GM23248 (cell line): Measurements from ENCODE around the gene MFSD6. TPM values are rescaled to one million over a fixed set of nuclear protein-coding genes. Genes with fewer than 3 reads are reported as not detected.

Experiments
- DNase-seq: peaks from one replicate; pipeline ENCODE4 v3.0.0-alpha.2; 2015
- H2AFZ ChIP-seq: fragments of 200-600 bp; sonication (generic); 2 replicates; pipeline ENCODE4 v1.6.1; 2016; ENCODE audit warnings: antibody characterized with exemption
- H3F3A ChIP-seq: fragments of 200-600 bp; sonication (generic); 2 replicates; pipeline ENCODE4 v1.6.1; 2016; ENCODE audit warnings: mild to moderate bottlenecking, antibody characterized with exemption, mixed run types; ENCODE audit not compliant: insufficient read depth
- H3K27ac ChIP-seq: fragments of 200-600 bp; sonication (generic); 2 replicates; pipeline ENCODE4 v1.5.1; 2016; ENCODE audit warnings: mild to moderate bottlenecking
- H3K27me3 ChIP-seq: fragments of 200-600 bp; sonication (generic); replicated peaks from 2 replicates; pipeline ENCODE4 v1.6.1; 2016; ENCODE audit warnings: mild to moderate bottlenecking; ENCODE audit not compliant: insufficient read depth
- H3K36me3 ChIP-seq: fragments of 200-600 bp; sonication (generic); 2 replicates; pipeline ENCODE4 v1.6.1; 2016; ENCODE audit warnings: low read depth, mild to moderate bottlenecking
- H3K4me1 ChIP-seq: fragments of 200-600 bp; sonication (generic); 2 replicates; pipeline ENCODE4 v1.6.1; 2016; ENCODE audit warnings: mild to moderate bottlenecking; ENCODE audit not compliant: insufficient read depth
- H3K4me2 ChIP-seq: fragments of 200-600 bp; sonication (generic); one replicate; pipeline ENCODE4 v1.6.1; 2016; ENCODE audit warnings: mild to moderate bottlenecking; ENCODE audit not compliant: unreplicated experiment
- H3K4me3 ChIP-seq: fragments of 200-600 bp; sonication (generic); 2 replicates; pipeline ENCODE4 v1.5.1; 2016; ENCODE audit warnings: mild to moderate bottlenecking
- H3K79me2 ChIP-seq: fragments of 200-600 bp; sonication (generic); 2 replicates; pipeline ENCODE4 v1.6.1; 2016; ENCODE audit warnings: mild to moderate bottlenecking; ENCODE audit not compliant: insufficient read depth
- H3K9ac ChIP-seq: fragments of 200-600 bp; sonication (generic); 2 replicates; pipeline ENCODE4 v1.6.1; 2016; ENCODE audit warnings: mild to moderate bottlenecking
- H3K9me2 ChIP-seq: fragments of 200-600 bp; sonication (generic); 2 replicates; pipeline ENCODE4 v1.6.1; 2016; ENCODE audit warnings: mixed run types, mild to moderate bottlenecking, moderate library complexity; ENCODE audit not compliant: insufficient read depth
- H3K9me3 ChIP-seq: fragments of 200-600 bp; sonication (generic); one replicate; pipeline ENCODE4 v1.6.1; 2017; ENCODE audit warnings: low read depth
- H4K20me1 ChIP-seq: fragments of 200-600 bp; sonication (generic); 2 replicates; pipeline ENCODE4 v1.6.0; 2016; ENCODE audit not compliant: insufficient read depth
- EZH2 ChIP-seq: fragments of 200-600 bp; sonication (generic); IDR thresholded peaks from 2 replicates; pipeline ENCODE4 v1.6.1; 2018; ENCODE audit warnings: antibody characterized with exemption, mild to moderate bottlenecking; ENCODE audit not compliant: insufficient read depth, poor library complexity, severe bottlenecking
- EZH2phosphoT487 ChIP-seq: fragments of 200-600 bp; sonication (generic); IDR thresholded peaks from 2 replicates; pipeline ENCODE4 v1.6.1; 2018; ENCODE audit warnings: antibody characterized with exemption, moderate library complexity, mild to moderate bottlenecking, low read depth; ENCODE audit not compliant: insufficient read depth
- WGBS, 2 experiments: methylation state at CpG; one replicate each; pipeline ENCODE4 v1.1.6; 2015 to 2017; ENCODE audit warnings: low lambda C conversion rate in 2 of 2, low coverage in 1 of 2; ENCODE audit errors: missing lambda C conversion rate in 2 of 2; 5-methylcytosine and 5-hydroxymethylcytosine counted together
- in situ Hi-C: fragments of 300-500 bp; cut with MboI; formaldehyde crosslinking; loops from 2 replicates; pipeline ENCODE4 v1.15.0; 2020
- polyA plus RNA-seq: library from polyadenylated mRNA; unstranded; fragments of >200 nt; fragmentation: Nextera tagmentation; extraction: Ambion mirVana; gene quantifications from 2 replicates; pipeline ENCODE4 v1.2.1, GENCODE V29; 2016
- total RNA-seq: library from RNA; depleted of rRNA; stranded (reverse); fragments of >200 nt; shearing (Covaris generic); gene quantifications from 2 replicates; pipeline ENCODE4 v1.2.3, GENCODE V29; 2014

Gene MFSD6
- total and polyA plus RNA-seq, 2 experiments from 2014 or later: 3.2 to 6.7 TPM

- TF ChIP-seq EZH2 (no peak), EZH2phosphoT487 (no peak)
- Histone ChIP-seq H3F3A (peaks cover 6% of the 10 kb centered on the region; the same call in 1 of the 2 replicates), H3K9me2 (no peaks in the 10 kb centered on the region), H2AFZ (no peak overlapping the region), H3K27me3 (no peaks in the 10 kb centered on the region), H3K4me1 (no peaks in the 10 kb centered on the region), H3K9ac (no peak overlapping the region), H3K4me3 (no peak overlapping the region), H3K36me3 (peaks cover 22% of the 10 kb centered on the region), H3K9me3 (no peaks in the 10 kb centered on the region), H3K79me2 (no peaks in the 10 kb centered on the region), H3K27ac (no peak overlapping the region), H3K4me2 (no peak overlapping the region), H4K20me1 (no peaks in the 10 kb centered on the region)
- in situ Hi-C loops: no loop called here
- WGBS, 2 experiments: 46 to 48% methylated on average over 4 of the region's 4 CpGs
- DNase-seq: no peak
Measured at GRCh38 chr2:190367091-190367490, 41.1 kb upstream of the MFSD6 start.

GRCh38 chr2:190369635-190370034, 38.5 kb upstream of the MFSD6 start:
- Histone ChIP-seq H3K9ac (no peak overlapping the region), H3K27ac (no peak overlapping the region), H3K4me3 (no peak overlapping the region), H3K9me3 (no peaks in the 10 kb centered on the region), H3K4me2 (no peak overlapping the region), H3K4me1 (0 out of 2 replicates have a peak, but pooled peaks cover 3% of the 10 kb centered on the region), H3K36me3 (peaks cover 13% of the 10 kb centered on the region), H3K79me2 (no peaks in the 10 kb centered on the region), H3K27me3 (no peaks in the 10 kb centered on the region), H3F3A (peaks cover 6% of the 10 kb centered on the region; the same call in 1 of the 2 replicates), H3K9me2 (no peaks in the 10 kb centered on the region), H4K20me1 (no peaks in the 10 kb centered on the region), H2AFZ (no peak overlapping the region)
- TF ChIP-seq EZH2: no peak
- no peak for TF ChIP-seq EZH2phosphoT487
- 98 to 99% methylated on average over 2 of the region's 2 CpGs for WGBS, 2 experiments
- in situ Hi-C loops: no loop called here
- DNase-seq: no peak

- H3K4me2 ChIP-seq: no peak overlapping the region
- H4K20me1 ChIP-seq: no peaks in the 10 kb centered on the region
- H3K9ac ChIP-seq: no peak overlapping the region
- H3K27ac ChIP-seq: no peak overlapping the region
- no peaks in the 10 kb centered on the region for H3K9me2 ChIP-seq
- in situ Hi-C loops: no loop called here
- peaks cover 3% of the 10 kb centered on the region; the same call in 1 of the 2 replicates for H3K4me1 ChIP-seq
- H3K9me3 ChIP-seq: no peaks in the 10 kb centered on the region
- no peaks in the 10 kb centered on the region for H3K79me2 ChIP-seq
- no peaks in the 10 kb centered on the region for H3K36me3 ChIP-seq
- H2AFZ ChIP-seq: no peak overlapping the region
- TF ChIP-seq EZH2phosphoT487 (no peak), EZH2 (no peak)
- H3K27me3 ChIP-seq: no peaks in the 10 kb centered on the region
- H3F3A ChIP-seq: 0 out of 2 replicates have a peak, but pooled peaks cover 6% of the 10 kb centered on the region
- H3K4me3 ChIP-seq: no peak overlapping the region
- no peak for DNase-seq
Measured at GRCh38 chr2:190376083-190376482, 32.1 kb upstream of the MFSD6 start.

- 0 out of 2 replicates have a peak, but pooled peaks cover 6% of the 10 kb centered on the region for H3F3A ChIP-seq
- H3K4me2 ChIP-seq: no peak overlapping the region
- no peaks in the 10 kb centered on the region for H3K9me3 ChIP-seq
- H3K9ac ChIP-seq: no peak overlapping the region
- H3K9me2 ChIP-seq: no peaks in the 10 kb centered on the region
- H4K20me1 ChIP-seq: no peaks in the 10 kb centered on the region
- in situ Hi-C loops: no loop called here
- TF ChIP-seq EZH2 (no peak), EZH2phosphoT487 (no peak)
- H3K4me1 ChIP-seq: peaks cover 3% of the 10 kb centered on the region; the same call in 1 of the 2 replicates
- no peak for DNase-seq
- no peak overlapping the region for H3K27ac ChIP-seq
- no peak overlapping the region for H2AFZ ChIP-seq
- no peak overlapping the region for H3K4me3 ChIP-seq
- no peaks in the 10 kb centered on the region for H3K27me3 ChIP-seq
- WGBS, 2 experiments: 79 to 81% methylated on average over 3 of the region's 3 CpGs
- no peaks in the 10 kb centered on the region for H3K36me3 ChIP-seq
- H3K79me2 ChIP-seq: no peaks in the 10 kb centered on the region
Measured at GRCh38 chr2:190376591-190377245, 31.4 kb upstream of the MFSD6 start.
